H9 (cell line): ENCODE measurements around the gene MUC5B. TPM values are rescaled to one million over a fixed set of nuclear protein-coding genes. Genes with fewer than 3 reads are reported as not detected.

Experiments used
- DNase-seq: peaks from one replicate; pipeline ENCODE4 v3.0.0-alpha.2; 2017
- H2AFZ ChIP-seq: one replicate; pipeline ENCODE4 v1.6.1; 2013; ENCODE audit warnings: mild to moderate bottlenecking, low read length, control low read depth, moderate library complexity
- H2AK5ac ChIP-seq: 2 replicates; pipeline ENCODE4 v1.6.1; 2013; ENCODE audit warnings: low read length, control low read depth, mixed read lengths; ENCODE audit not compliant: insufficient read length
- H2BK120ac ChIP-seq: one replicate; pipeline ENCODE4 v1.6.1; 2013; ENCODE audit warnings: low read depth, mild to moderate bottlenecking, low read length, control low read depth, inconsistent platforms; ENCODE audit not compliant: poor library complexity, severe bottlenecking
- H2BK12ac ChIP-seq: 2 replicates; pipeline ENCODE4 v1.6.1; 2013; ENCODE audit warnings: low read length, control low read depth, mixed read lengths, low read depth; ENCODE audit not compliant: insufficient read length
- H2BK15ac ChIP-seq: 2 replicates; pipeline ENCODE4 v1.6.1; 2013; ENCODE audit warnings: low read depth, low read length, control low read depth
- H2BK20ac ChIP-seq: one replicate; pipeline ENCODE4 v1.6.1; 2013; ENCODE audit warnings: low read depth, mild to moderate bottlenecking, low read length, control low read depth, inconsistent platforms; ENCODE audit not compliant: poor library complexity, severe bottlenecking
- H2BK5ac ChIP-seq: 2 replicates; pipeline ENCODE4 v1.6.1; 2013; ENCODE audit warnings: low read length, control low read depth, mixed read lengths; ENCODE audit not compliant: insufficient read length
- H3K14ac ChIP-seq: 2 replicates; pipeline ENCODE4 v1.6.1; 2013; ENCODE audit warnings: low read length, control low read depth; ENCODE audit not compliant: insufficient read depth
- H3K18ac ChIP-seq: 2 replicates; pipeline ENCODE4 v1.6.1; 2013; ENCODE audit warnings: low read depth, mild to moderate bottlenecking, mixed read lengths, low read length, control low read depth; ENCODE audit not compliant: insufficient read length
- H3K23ac ChIP-seq: 2 replicates; pipeline ENCODE4 v1.6.1; 2013; ENCODE audit warnings: low read length, control low read depth, mixed read lengths, low read depth; ENCODE audit not compliant: insufficient read length
- H3K23me2 ChIP-seq: 2 replicates; pipeline ENCODE4 v1.6.1; 2013; ENCODE audit warnings: low read depth, mild to moderate bottlenecking, mixed read lengths, low read length, control low read depth; ENCODE audit not compliant: insufficient read length, poor library complexity, severe bottlenecking
- H3K27ac ChIP-seq: 2 replicates; pipeline ENCODE4 v1.5.1; 2013; ENCODE audit warnings: low read length, control low read depth, mixed read lengths, low read depth; ENCODE audit not compliant: insufficient read length
- H3K27me3 ChIP-seq: 2 replicates; pipeline ENCODE4 v1.6.1; 2013; ENCODE audit warnings: low read length, control low read depth, inconsistent platforms; ENCODE audit not compliant: insufficient read depth
- H3K4ac ChIP-seq: 2 replicates; pipeline ENCODE4 v1.6.1; 2013; ENCODE audit warnings: low read depth, mild to moderate bottlenecking, control low read depth, inconsistent platforms, low read length, moderate library complexity
- H3K4me1 ChIP-seq: 2 replicates; pipeline ENCODE4 v1.6.1; 2013; ENCODE audit warnings: low read length, control low read depth, inconsistent platforms; ENCODE audit not compliant: insufficient read depth
- H3K4me2 ChIP-seq: 2 replicates; pipeline ENCODE4 v1.6.1; 2013; ENCODE audit warnings: low read length, control low read depth, mixed read lengths; ENCODE audit not compliant: insufficient read length, insufficient read depth
- H3K56ac ChIP-seq: 2 replicates; pipeline ENCODE4 v1.6.1; 2013; ENCODE audit warnings: low read depth, mild to moderate bottlenecking, mixed read lengths, low read length, control low read depth; ENCODE audit not compliant: insufficient read length
- H3K79me1 ChIP-seq: 2 replicates; pipeline ENCODE4 v1.6.1; 2013; ENCODE audit warnings: low read depth, mild to moderate bottlenecking, moderate library complexity, low read length, control low read depth, inconsistent platforms; ENCODE audit not compliant: insufficient read depth, poor library complexity, severe bottlenecking
- H3K79me2 ChIP-seq: 2 replicates; pipeline ENCODE4 v1.6.1; 2013; ENCODE audit warnings: low read length, control low read depth, inconsistent platforms; ENCODE audit not compliant: insufficient read depth
- H3K9ac ChIP-seq: 2 replicates; pipeline ENCODE4 v1.6.1; 2013; ENCODE audit warnings: low read length, control low read depth, mixed read lengths; ENCODE audit not compliant: insufficient read length; ENCODE audit errors: extremely low read depth
- H3K9me3 ChIP-seq: one replicate; pipeline ENCODE4 v1.6.1; 2013; ENCODE audit warnings: low read depth, low read length, inconsistent platforms; ENCODE audit not compliant: control insufficient read depth
- H3T11ph ChIP-seq: one replicate; pipeline ENCODE4 v1.6.1; 2013; ENCODE audit warnings: mild to moderate bottlenecking, low read length, control low read depth, inconsistent platforms
- H4K20me1 ChIP-seq: one replicate; pipeline ENCODE4 v1.6.1; 2013; ENCODE audit not compliant: control insufficient read depth, insufficient read length, insufficient read depth
- H4K5ac ChIP-seq: 2 replicates; pipeline ENCODE4 v1.6.1; 2013; ENCODE audit warnings: low read depth, mild to moderate bottlenecking, mixed read lengths, low read length, control low read depth; ENCODE audit not compliant: insufficient read length
- H4K8ac ChIP-seq: replicated peaks from 2 replicates; pipeline ENCODE4 v1.6.1; 2013; ENCODE audit warnings: low read length, control low read depth, mixed read lengths, low read depth; ENCODE audit not compliant: insufficient read length
- H4K91ac ChIP-seq: 2 replicates; pipeline ENCODE4 v1.6.1; 2013; ENCODE audit warnings: low read depth, mild to moderate bottlenecking, moderate library complexity, mixed read lengths, low read length, control low read depth; ENCODE audit not compliant: insufficient read length
- H3K27ac Mint-ChIP-seq, 3 experiments: 2 replicates in 2 of 3; 3 replicates in 1 of 3; pipeline ENCODE4 v1.8.0; 2020 to 2021; ENCODE audit warnings: mixed read lengths in 3 of 3, mild to moderate bottlenecking in 1 of 3, moderate library complexity in 1 of 3
- H3K27me3 Mint-ChIP-seq: 2 replicates; pipeline ENCODE4 v1.8.0; 2021; ENCODE audit warnings: low read depth, mild to moderate bottlenecking, moderate library complexity, mixed read lengths
- H3K36me3 Mint-ChIP-seq, 3 experiments: 2 replicates in 2 of 3; 3 replicates in 1 of 3; pipeline ENCODE4 v1.8.0; 2020 to 2021; ENCODE audit warnings: low read depth in 3 of 3, mixed read lengths in 3 of 3; ENCODE audit not compliant: insufficient read depth in 1 of 3
- H3K4me1 Mint-ChIP-seq, 2 experiments: 2 replicates each; pipeline ENCODE4 v1.8.0; 2020; ENCODE audit warnings: mixed read lengths in 2 of 2
- H3K4me3 Mint-ChIP-seq, 2 experiments: 2 replicates in 1 of 2; 3 replicates in 1 of 2; pipeline ENCODE4 v1.8.0; 2020 to 2021; ENCODE audit warnings: mild to moderate bottlenecking in 2 of 2, mixed read lengths in 2 of 2, moderate library complexity in 1 of 2
- H3K9me3 Mint-ChIP-seq, 2 experiments: 2 replicates in 1 of 2; 3 replicates in 1 of 2; pipeline ENCODE4 v1.8.0; 2020; ENCODE audit warnings: mild to moderate bottlenecking in 2 of 2, mixed read lengths in 2 of 2, moderate library complexity in 1 of 2
- WGBS: extraction: QIAGEN DNeasy Blood & Tissue Kit; methylation state at CpG from one replicate; pipeline ENCODE4 v1.1.7; 2013; ENCODE audit warnings: missing lambda C conversion rate, low lambda C conversion rate, mixed read lengths; ENCODE audit not compliant: insufficient read length; ENCODE audit errors: extremely low coverage; 5-methylcytosine and 5-hydroxymethylcytosine counted together
- total RNA-seq: library from RNA; stranded (reverse); gene quantifications from 2 replicates; pipeline ENCODE4 v1.2.1, GENCODE V29; 2021
- TF ChIP-seq, protein P1 (sequence below): fragments of 200-600 bp; sonication (generic); conservative IDR thresholded peaks from 3 replicates; pipeline ENCODE4 v1.8.0; 2021; ENCODE audit warnings: antibody characterized with exemption, mild to moderate bottlenecking

Gene MUC5B
- total RNA-seq, 1 experiment from 2014 or later: not detected

DNA sequence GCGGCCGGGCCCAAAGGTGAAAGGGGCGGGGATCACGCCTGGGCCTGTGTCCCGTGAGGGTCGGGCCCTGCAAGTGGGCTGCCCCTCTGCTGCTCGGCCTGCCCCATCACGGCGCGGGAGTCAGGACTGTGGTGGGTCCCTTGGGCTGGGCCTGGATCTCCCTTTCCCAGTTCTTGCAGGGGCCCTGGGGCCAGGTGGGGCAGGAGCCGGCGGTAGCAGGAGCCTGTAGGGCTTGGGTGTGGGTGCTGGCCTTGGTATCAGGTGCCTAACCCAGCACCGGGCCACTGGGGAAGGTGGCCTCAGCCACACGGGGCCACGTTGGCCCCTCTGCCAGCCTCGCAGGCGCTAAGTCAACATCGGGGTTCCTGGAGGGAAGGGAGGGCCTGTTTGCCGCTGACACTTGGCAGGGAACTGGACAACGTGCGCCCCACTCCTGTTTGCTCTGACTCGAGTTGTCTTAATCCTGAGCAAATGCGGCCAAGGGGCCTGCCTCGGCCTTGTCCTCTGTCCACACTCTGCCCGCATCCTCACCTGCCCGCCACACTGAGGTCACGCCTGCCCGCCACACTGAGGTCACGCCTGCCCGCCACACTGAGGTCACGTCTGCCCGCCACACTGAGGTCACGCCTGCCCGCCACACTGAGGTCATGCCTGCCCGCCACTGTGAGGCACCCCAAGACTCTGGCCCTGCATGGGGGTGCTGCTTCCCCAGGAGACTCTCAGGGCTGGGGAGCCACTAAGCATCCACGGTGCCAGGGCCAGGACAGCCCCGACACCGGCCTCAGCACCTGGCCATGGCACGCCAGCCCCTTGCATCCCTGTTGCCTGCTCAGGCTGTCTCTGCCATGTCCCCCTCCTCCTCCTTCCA, 14.2 kb upstream of the MUC5B start:
- H4K20me1 ChIP-seq: no peaks in the 10 kb centered on the region
- TF ChIP-seq, protein P1, sequence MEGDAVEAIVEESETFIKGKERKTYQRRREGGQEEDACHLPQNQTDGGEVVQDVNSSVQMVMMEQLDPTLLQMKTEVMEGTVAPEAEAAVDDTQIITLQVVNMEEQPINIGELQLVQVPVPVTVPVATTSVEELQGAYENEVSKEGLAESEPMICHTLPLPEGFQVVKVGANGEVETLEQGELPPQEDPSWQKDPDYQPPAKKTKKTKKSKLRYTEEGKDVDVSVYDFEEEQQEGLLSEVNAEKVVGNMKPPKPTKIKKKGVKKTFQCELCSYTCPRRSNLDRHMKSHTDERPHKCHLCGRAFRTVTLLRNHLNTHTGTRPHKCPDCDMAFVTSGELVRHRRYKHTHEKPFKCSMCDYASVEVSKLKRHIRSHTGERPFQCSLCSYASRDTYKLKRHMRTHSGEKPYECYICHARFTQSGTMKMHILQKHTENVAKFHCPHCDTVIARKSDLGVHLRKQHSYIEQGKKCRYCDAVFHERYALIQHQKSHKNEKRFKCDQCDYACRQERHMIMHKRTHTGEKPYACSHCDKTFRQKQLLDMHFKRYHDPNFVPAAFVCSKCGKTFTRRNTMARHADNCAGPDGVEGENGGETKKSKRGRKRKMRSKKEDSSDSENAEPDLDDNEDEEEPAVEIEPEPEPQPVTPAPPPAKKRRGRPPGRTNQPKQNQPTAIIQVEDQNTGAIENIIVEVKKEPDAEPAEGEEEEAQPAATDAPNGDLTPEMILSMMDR: no peak
- no CpG with 5 or more reads among the region's 39 CpGs for WGBS
- H3K23me2 ChIP-seq: no peaks in the 10 kb centered on the region
- H3K27me3 ChIP-seq: no peaks in the 10 kb centered on the region
- peak overlapping the region; percentile 20; the same call in 1 of the 2 replicates for H3K14ac ChIP-seq
- no peak overlapping the region for H2BK15ac ChIP-seq
- H3K4me1 ChIP-seq: no peaks in the 10 kb centered on the region
- H2BK20ac ChIP-seq: no peak overlapping the region
- Mint-ChIP-seq H3K4me3 (no peak overlapping the region), H3K27me3 (peaks cover 43% of the 10 kb centered on the region), H3K27ac (no peak overlapping the region), H3K36me3 (peaks cover 0 to 3% (median 0%) of the 10 kb centered on the region in 3 experiments; a peak in 3 of 7 replicates), H3K9me3 (peaks cover 38 to 40% of the 10 kb centered on the region in 2 experiments), H3K4me1 (no peaks in the 10 kb centered on the region)
- H2BK120ac ChIP-seq: no peak overlapping the region
- DNase-seq: peak; percentile 19
- no peak overlapping the region for H3K23ac ChIP-seq
- no peaks in the 10 kb centered on the region for H3K79me2 ChIP-seq
- no peak overlapping the region for H3K18ac ChIP-seq
- H4K5ac ChIP-seq: no peak overlapping the region
- H4K91ac ChIP-seq: no peak overlapping the region
- no peak overlapping the region for H2BK5ac ChIP-seq
- no peak overlapping the region for H3K56ac ChIP-seq
- no peak overlapping the region for H3K4ac ChIP-seq
- no peaks in the 10 kb centered on the region for H3K79me1 ChIP-seq
- no peak overlapping the region for H3K4me2 ChIP-seq
- H3K9me3 ChIP-seq: peaks cover 8% of the 10 kb centered on the region
- H4K8ac ChIP-seq: no peak overlapping the region
- no peak overlapping the region for H3K27ac ChIP-seq
- no peak overlapping the region for H2AK5ac ChIP-seq
- H2AFZ ChIP-seq: no peak overlapping the region
- H3T11ph ChIP-seq: no peak overlapping the region
- no peak overlapping the region for H2BK12ac ChIP-seq
- no peak overlapping the region for H3K9ac ChIP-seq
